ENCODE measurements around the gene RHEBL1.
A peak's percentile ranks its signal among the peaks of the same experiment; 100 is the strongest.

RHEBL1 gene
- 5.5 to 9.7 reads per million in 2 donors for total RNA-seq

GRCh38 chr12:49069507-49070346, at the start of gene RHEBL1:
RHEBL1 (minus strand) TSS chr12:49069979; CDS start chr12:49069785, 194 bp downstream.
- peak; percentile 96 for DNase-seq

GRCh38 chr12:49111206-49111605, 41.4 kb upstream of the RHEBL1 start:
- no peak for DNase-seq

- DNase-seq: peak; percentile 93
Measured at GRCh38 chr12:49110464-49111155, 40.8 kb upstream of the RHEBL1 start, which contains the start of gene LMBR1L. LMBR1L (minus strand) TSS chr12:49110847; CDS start chr12:49110555, 292 bp downstream.

- DNase-seq: no peak
Measured at GRCh38 chr12:49109641-49110463, 40.1 kb upstream of the RHEBL1 start.

GRCh38 chr12:49108958-49109404, 39.2 kb upstream of the RHEBL1 start:
- no peak for DNase-seq

GRCh38 chr12:49105504-49106084, 35.8 kb upstream of the RHEBL1 start:
- no peak for DNase-seq

GRCh38 chr12:49104822-49105221, 35.0 kb upstream of the RHEBL1 start:
- DNase-seq: no peak

- no peak for DNase-seq
Measured at GRCh38 chr12:49100380-49100779, 30.6 kb upstream of the RHEBL1 start.

- DNase-seq: no peak
Measured at GRCh38 chr12:49098703-49099102, 28.9 kb upstream of the RHEBL1 start.

- peak; percentile 59 for DNase-seq
Measured at GRCh38 chr12:49098035-49098451, 28.3 kb upstream of the RHEBL1 start.

- no peak for DNase-seq
Measured at GRCh38 chr12:49097381-49097780, 27.6 kb upstream of the RHEBL1 start.

GRCh38 chr12:49094975-49095365, 25.2 kb upstream of the RHEBL1 start:
- DNase-seq: no peak

- DNase-seq: no peak
Measured at GRCh38 chr12:49094160-49094974, 24.6 kb upstream of the RHEBL1 start, which contains the start of gene DHH. DHH (minus strand) TSS chr12:49094801; CDS start chr12:49094512, 289 bp downstream.

- DNase-seq: no peak
Measured at GRCh38 chr12:49093792-49094159, 24.0 kb upstream of the RHEBL1 start.

- no peak for DNase-seq
Measured at GRCh38 chr12:49092816-49093406, 23.1 kb upstream of the RHEBL1 start.

GRCh38 chr12:49092086-49092815, 22.5 kb upstream of the RHEBL1 start:
- peak; percentile 40 for DNase-seq

GRCh38 chr12:49091836-49092085, 22.0 kb upstream of the RHEBL1 start:
- no peak for DNase-seq

GRCh38 chr12:49091056-49091835, 21.5 kb upstream of the RHEBL1 start:
- DNase-seq: no peak

GRCh38 chr12:49089821-49090773, 20.3 kb upstream of the RHEBL1 start:
- DNase-seq: peak; percentile 32

Measured in T-helper 9 cell (primary cell).